HuH-7 (cell line): Measurements from ENCODE around the gene NAPA.

Experiments
- DNase-seq: peaks from one replicate; pipeline ENCODE4 v3.0.0; 2011; ENCODE audit warnings: low spot score

The NAPA gene

GRCh38 chr19:47499863-47500830, 14.7 kb downstream of the NAPA start:
- no peak for DNase-seq

DNA sequence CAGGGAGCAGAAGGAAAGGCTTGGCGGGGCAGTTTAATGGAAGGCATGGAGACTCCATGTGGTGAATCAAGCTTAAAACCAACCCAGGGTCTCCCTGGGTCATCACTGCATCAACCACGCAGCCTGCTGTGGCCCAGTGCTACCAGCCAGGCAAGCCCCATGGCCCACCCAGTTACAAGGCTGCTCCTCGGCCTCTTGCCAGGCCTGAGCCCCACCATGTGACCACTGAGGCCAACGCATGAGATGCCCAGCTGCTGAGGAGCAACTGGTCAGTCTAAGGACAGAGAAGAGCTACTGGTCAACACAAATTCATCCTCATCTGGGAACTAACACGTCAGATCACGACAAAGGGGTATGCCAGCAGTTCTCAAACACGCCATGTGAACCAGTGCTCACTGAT, 15.5 kb downstream of the NAPA start:
- no peak for DNase-seq

- no peak for DNase-seq
Observed at GRCh38 chr19:47498561-47498960, 16.3 kb downstream of the NAPA start.

DNA sequence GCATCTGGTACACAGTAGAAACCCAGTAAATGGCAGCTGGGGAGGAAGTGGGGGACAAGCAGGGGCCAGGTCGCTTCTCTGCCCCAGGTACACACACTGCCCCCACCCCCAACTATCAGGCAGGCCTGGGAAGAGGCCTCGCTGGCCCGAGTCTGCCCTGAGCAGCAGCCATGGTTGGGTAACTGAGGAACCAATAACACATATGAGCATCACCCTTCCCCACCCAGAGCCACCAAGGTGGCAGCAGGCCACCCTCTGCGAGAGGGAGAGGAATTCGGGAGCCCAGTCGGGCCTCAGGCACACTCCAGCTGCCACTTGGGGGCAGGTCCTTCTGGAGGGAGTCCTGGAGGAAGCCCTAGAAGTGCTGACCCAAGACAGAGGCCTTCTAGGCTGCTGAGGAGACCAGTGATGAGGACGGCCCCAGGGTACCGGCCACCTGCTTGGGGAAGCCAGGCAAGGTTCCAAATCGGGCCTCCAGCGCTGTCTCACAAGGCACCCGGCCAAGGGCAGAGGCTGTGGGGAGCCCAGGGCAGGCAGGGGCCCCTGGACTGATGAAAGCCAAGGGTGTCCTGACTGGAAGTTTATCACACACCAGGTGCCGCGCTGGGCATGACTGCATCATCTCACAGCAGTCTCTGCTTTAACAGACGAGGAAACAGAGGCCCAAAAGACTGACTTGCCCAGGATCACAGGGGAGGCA, 16.9 kb downstream of the NAPA start:
- DNase-seq = no peak

DNA sequence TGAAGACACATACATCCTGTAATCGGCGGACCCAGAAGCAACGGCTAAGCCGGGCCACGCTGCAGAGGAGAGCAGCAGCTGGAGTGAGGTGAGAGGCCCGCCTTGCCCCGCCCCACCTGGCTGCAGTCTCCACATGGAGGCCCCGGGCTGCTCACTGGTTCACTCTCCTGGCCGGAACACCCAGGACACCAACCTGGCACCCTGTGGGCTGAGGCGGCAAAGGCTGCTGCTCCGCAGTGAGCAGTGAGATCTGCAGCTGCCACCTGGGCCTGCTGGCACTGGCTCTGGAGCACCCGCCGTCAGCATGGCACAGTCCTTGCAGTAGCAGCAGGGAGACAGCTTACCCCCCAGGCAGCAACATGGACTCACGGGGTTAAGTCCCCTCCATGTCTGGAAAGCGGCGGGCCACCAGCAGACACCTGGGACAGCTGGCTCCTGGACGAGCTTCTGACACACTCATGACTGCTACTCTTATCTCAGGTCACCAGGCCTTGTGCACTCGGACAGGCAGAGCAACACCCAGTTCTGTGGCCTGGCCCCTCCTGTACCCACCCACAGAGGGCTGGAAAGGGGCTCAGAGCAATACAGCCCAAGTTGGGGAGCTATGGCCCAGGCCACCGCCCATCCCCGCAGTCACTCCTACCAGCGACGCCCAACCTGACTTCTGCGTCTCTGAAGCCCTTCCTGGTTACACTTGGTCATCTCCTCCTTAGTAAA, 17.7 kb downstream of the NAPA start:
- no peak for DNase-seq

GRCh38 chr19:47495478-47496372, 19.1 kb downstream of the NAPA start:
- no peak for DNase-seq

GRCh38 chr19:47494729-47495128, 20.1 kb downstream of the NAPA start:
- no peak for DNase-seq

DNA sequence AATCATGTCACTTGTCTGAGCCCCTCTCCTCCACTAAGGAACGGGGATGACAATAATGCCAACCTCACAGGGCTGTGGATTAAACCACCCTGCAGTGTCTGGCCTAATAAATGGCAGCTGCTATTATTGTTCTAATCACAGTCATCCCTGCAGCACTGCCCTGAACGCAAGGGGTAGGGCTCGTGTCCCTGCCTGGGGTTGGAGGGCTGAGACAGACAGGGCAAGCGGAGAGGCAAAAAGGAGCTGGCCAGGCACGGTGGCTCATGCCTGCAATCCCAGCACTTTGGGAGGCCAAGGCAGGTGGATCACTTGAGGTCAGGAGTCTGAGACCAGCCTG, 20.7 kb downstream of the NAPA start:
- no peak for DNase-seq

DNA sequence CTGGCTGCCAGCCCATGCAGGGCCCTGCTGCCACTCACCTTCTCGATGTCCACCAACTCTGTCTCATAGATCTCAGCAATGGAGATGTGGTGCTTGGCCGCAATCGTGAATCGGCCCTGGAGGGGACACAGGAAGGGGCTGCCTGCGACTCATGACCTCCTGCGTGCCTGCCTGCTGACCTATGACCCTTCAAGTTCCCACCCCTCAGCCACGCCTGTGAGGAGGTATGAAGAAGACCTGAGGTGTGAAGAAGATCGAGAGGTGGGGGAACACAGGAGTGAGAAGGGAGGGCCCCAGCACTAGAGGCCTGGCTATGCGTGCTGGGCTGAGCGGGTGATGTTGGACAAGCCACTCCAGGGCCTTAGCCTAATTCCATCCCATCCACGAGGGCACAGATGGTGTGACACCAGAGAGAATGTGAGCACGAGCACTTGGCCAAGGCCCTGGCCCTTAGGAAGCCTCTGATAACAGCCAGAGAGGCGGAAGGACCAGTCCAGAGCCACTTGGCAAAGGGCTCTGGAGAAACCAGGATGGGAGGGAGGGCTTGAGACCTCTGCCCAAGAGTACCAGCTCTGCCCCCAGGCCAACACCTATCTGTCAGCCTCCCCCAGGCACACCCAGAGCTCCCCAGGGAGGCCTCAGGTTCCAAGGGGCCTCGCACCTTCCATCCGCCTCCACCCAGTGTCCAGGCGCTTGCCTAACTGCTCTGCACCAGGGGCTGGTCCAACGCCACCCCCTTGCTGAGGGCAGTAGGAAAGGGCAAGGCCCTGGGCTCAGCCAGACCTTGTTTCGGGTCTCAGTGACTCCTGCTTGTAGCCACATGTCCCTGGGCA, 21.3 kb downstream of the NAPA start:
- no peak for DNase-seq

DNA sequence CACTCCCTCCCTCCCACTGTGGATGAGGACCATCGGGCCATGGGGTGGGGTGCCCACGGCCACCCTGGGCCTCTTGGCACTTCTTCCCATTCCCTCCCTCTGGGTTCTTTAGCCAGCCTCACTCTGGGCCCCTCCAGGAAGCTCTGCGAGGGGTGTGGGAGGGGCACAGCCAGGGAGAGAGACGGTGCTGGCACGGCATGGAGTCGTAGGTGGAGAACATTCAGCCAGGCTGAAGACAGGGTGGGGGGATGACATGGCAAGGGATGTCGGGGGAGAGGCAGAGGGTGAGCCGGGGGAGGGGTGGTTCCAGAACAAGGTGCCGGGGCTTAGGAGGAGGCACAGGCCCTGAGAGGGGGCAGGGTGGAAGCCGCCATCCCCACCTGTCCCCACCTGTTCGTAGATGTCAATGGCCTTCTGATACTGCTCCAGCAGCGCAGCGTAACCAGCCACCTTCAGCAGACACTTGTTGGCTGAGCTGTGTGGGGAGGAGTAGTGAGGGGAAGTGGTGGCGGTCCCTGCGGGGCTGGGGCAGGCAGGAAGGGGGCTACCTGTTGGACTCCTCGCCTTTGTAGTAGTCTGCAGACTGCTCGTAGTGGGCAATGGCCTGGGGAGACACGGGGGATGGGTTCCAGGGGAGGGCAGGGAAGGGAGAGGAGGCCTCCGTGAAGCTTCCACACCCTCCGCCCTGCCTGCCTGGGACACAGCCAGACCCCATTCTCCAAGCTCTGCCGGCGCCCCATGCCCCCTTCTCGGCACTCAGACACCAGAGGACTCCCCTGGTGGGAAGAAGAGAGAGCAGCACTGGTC, 22.1 kb downstream of the NAPA start:
- DNase-seq = no peak

- no peak for DNase-seq
Observed at GRCh38 chr19:47492137-47492533, 22.7 kb downstream of the NAPA start.

- DNase-seq = no peak
Observed at GRCh38 chr19:47491358-47492136, 23.3 kb downstream of the NAPA start.

GRCh38 chr19:47490847-47491246, 24.0 kb downstream of the NAPA start:
- DNase-seq = no peak

GRCh38 chr19:47490031-47490430, 24.8 kb downstream of the NAPA start:
- no peak for DNase-seq

- DNase-seq = no peak
Observed at GRCh38 chr19:47489072-47489914, 25.6 kb downstream of the NAPA start.

GRCh38 chr19:47487551-47488515, 27.0 kb downstream of the NAPA start:
- no peak for DNase-seq

- no peak for DNase-seq
Observed at GRCh38 chr19:47486900-47487299, 28.0 kb downstream of the NAPA start.
